HG03442 (cell line): Measurements from ENCODE around the gene PITPNC1.
"Not testable (repeated sequence)": the region's sequence is repeated elsewhere in the genome, so short reads cannot be mapped to it uniquely, and the experiment has no call there.

ENCODE experiments used
- ATAC-seq: cut with Tn5 transposase; IDR thresholded peaks from one replicate; pipeline ENCODE4 v1.9.1; 2021; ENCODE audit warnings: mild to moderate bottlenecking, moderate library complexity; ENCODE audit not compliant: unreplicated experiment

PITPNC1 gene

DNA sequence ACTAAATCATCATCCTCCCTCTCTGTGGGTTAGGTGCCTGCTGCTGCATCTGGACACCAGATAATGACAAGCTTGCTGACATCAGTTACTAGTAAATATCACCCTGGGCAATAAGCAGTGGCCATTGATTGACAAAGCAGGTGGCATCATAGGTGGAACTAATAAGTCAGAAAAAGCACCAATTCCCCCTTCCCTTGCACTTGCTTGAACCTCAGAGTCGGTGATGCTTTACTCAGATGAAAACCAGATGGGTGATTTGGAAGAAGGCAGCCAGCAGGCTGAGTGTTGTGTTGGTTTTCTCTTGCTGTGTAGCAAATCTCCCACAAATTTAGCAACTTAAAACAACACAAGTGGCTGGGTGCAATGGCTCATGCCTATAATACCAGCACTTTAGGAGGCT, 193.7 kb downstream of the PITPNC1 start:
- ATAC-seq: no peak

DNA sequence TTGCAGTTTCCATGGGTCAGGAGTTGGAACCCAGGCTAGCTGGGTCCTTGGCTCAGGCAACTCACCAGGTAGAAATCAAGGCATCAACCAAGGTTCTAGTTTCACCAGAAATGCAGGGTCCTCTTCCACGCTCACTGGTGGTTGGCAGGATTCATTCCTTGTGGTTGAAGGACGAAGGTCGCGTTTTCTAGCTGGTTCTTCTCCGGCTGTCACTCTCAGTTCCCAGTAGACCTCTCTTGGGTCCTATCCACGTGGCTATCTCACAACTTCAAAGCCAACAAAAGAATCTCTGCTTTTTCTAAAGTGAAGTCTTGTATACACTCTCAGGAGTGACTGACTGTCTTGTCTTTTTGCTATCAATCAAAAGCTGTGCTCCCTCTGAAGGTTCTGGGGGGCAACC, 194.4 kb downstream of the PITPNC1 start:
- no peak for ATAC-seq

DNA sequence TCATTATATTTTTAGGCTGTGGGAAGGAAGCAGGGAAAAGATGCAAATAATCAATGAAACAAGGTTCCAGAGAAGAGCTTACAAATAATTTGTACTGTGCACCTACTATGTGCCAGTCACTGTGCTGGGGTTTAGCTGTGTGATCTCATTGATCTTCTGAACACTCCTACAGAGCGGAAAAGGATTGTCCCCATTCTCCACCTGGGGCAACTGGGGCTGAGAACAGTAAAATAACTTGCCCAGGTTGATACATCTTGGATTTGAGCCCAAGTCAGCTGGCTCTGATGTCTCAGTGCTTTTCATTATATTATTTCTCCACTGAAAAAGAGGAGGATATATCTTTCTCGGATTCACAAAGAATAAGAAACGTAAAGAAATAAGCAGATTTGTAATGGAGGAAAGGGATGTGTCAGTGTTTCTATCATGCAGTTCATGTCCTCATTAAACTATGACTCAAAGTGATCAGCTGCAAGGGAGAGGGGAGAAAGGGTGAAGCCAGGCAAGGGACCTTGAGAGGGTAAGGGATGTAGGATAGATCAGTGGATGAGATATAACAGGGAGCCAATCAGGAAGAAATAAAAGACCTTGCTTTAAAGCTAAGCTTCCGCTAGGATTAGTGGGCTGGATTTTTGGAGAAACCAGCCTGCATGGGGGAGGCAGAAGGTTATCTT, 197.0 kb downstream of the PITPNC1 start:
- ATAC-seq: no peak

DNA sequence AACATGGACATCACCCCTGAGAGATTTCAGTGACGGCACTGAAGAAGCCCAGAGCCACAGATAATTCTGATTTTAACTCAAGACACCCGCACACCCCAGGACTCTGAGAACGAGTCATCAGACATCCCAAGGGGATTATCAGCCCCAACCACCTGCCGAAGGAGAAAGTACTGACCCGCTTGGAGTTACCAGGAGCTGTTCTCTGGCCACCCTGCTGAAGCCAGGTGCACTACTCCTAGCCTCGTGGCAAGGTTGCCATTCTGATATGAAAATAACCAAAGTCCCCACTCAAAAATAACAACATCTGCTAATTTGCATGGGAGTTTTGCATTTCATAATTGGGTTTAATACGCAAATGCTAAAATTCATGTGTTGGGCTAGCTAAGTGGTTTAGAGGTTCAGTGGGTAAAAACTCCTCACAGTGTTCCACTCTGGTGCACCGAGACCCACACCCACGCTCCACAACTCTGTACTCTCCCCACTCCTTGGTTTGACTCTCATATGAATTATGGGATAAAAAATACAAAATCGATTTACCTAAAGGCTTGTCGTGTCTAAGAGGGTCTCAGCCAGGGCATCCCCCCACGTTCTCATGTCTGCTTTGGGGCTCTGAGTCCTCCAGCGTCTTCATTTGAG, 197.7 kb downstream of the PITPNC1 start:
- peak; percentile 32 for ATAC-seq

DNA sequence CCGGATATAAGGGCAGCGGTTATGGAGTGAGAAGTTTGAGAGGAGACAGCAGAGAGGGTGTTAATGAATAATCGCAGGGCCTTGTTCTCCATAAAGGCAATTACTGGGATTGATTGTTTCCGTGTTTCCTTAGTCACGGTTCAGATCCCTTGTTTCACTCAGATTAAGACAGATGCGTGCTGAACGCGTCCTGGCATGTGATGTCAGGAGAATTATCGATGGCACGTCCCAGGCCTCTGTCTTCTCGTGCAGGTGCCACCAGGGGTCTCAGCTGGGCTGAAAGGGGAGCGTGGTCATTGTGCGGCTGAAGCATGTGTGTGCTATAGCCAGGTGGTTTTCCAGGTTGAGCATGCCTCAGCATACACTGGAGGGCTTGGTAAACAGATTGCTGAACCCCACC, 198.2 kb downstream of the PITPNC1 start:
- no peak for ATAC-seq

DNA sequence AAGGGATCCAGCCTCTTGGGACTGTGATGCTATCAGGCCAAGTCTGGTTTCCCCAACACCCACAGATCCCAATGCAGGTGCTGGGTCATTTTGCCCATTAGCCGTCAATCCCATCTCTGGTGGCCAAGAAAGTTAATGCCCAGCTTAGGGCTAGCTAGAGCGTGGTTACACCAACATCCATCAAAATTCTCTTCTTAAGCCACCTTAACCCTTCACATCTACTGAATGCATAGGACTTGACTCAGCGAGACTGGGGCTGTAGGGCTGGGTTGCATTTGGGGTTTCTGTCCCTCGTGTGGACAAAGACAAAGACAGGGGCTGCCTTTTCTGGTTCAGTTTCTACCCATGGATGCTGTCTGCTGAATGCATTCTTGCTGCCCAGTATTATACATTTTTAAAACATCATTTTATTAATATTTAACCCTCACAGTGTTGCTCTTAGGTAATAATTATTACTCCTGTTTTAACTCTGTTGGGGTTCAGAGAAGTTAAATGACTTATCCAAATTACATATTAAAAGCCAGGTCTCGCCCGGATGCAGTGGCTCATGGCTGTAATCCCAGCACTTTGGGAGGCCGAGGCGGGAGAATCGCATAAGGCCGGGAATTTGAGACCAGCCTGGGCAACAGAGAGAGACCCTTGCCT, 199.5 kb downstream of the PITPNC1 start:
- no peak for ATAC-seq

DNA sequence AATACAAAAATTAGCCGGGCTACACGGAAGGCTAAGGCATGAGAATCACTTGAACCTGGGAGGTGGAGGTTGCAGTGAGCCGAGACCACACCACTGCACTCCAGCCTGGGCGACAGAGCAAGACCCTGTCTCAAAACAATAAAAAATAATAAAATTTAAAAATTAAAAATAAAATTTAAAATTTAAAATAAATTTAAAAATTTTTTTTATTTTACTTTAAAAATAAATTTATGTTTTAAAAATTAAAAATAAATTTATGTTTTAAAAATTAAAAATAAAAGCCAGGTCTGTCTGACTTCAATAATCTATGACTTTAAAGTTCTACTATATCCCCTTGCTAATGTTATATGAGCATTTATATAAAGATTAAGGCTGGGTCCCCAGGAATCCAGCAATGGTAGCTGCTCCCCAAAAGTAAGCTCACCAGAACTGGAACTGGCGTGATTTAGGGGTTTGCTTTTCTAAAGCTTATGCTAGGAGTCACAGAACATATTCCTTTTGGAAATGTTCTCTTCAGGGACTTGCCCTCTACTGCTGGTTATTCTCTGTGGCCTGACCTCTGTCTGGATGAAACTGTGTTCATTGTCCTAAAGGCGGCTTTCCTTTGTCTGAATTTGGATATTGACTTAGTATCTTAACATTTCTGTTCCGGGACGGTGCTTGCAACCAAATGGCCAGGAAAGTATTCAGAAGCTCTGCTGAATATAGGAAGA, 200.5 kb downstream of the PITPNC1 start:
- ATAC-seq: no peak

DNA sequence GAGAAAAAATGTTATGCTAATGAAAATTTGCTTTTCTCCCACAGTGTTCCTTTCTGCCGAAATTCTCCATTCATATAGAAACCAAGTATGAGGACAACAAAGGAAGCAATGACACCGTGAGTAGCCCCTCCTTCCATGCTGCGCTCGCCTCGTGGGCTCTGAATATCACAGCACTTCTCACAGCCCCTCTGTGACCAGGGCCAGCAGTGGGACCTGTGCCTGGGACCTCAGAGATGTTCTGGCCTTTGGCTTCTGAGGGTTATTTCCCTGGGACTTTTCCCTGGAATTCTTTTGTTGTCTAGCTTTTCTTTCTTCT, 201.0 kb downstream of the PITPNC1 start:
- ATAC-seq: peak; percentile 31

DNA sequence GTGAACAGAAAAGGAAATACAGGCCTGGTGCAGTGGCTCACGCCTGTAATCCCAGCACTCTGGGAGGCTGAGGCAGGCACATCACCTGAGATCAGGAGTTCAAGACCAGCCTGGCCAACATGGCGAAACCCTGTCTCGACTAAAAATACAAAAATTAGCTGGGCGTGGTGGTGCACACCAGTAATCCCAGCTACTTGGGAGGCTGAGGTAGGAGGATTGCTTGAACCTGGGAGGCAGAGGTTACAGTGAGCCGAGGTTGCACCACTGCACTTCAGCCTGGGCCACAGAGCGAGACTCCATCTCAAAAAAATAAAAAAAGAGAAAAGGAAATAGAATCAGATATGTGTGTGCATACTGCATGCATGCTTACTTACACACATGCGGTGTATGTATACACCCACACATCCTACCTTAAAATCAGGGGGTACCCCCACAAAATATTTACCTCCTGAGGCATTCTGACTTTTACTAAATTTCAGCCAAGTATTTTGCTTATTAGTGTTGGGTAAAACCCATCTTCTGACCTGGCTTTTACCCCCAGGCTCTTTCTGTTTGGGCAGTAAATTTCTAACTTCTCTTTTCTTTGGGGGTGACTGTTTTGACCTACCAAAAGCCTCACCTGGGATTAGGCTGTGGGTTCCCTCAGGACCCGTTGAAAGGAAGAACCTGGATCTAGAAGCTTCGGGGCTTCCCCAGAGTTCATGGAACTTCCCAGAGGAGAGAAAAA, 201.8 kb downstream of the PITPNC1 start:
- ATAC-seq: not testable (repeated sequence)

DNA sequence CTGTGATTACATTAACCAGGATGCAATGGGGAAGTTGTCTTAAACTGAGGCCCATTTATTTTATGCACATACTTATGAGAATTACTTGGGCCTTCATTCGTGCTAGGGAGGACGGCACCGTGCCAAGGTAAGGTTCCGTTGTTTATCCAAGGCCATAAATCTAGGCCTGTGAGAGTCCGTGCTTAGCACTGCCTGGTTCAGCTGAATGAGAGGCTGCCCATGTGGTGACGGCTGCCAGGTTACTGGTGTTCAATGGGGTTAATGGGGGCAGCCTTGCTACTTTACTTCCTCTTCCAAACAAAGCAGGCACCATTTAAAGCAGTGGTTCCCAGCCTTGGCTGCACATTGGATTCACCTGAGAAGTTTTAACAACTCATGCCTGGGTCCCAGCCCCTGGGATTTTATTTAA, 205.6 kb downstream of the PITPNC1 start:
- no peak for ATAC-seq

DNA sequence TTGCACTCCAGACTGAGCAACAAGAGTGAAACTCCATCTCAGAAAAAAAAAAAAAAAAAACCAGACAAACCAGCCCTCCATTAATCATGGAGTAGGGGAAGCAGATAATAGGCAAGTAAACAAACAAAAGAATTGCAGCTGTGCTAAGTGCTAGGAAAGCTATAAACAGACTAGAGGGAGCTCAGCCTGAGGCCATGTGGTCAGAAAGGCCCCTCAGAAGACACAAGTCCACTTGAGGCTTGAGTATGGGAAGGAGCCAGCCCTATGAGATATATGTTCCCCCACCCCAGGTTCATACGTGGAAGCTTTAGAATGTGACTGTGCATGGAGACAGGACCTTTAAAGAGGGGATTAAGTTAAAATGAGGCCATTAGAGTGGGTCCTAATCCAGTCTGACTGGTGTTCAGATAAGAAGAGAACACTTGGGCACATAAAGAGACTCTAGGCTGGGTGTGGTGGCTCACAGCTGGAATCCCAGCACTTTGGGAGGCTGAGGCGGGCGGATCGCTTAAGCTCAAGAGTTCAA, 208.1 kb downstream of the PITPNC1 start:
- ATAC-seq: no peak

DNA sequence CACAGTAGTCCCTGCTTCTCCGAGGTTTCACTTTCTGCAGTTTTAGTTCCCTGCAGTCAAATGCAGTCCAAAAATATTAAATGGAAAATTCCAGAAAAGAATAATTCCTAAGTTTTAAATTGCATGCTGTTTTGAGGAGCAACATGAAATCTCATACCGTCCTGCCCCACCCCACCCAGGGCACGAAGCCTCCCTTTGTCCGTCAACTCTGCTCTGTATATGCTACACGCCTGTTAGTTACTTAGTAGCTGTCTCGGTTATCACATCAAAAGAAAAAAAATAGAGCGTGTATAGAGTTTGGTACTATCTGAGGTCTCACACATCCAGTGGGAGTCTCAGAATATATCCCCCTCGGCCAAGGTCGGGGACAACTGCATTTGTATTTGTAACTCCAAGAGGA, 211.2 kb downstream of the PITPNC1 start:
- ATAC-seq: no peak

DNA sequence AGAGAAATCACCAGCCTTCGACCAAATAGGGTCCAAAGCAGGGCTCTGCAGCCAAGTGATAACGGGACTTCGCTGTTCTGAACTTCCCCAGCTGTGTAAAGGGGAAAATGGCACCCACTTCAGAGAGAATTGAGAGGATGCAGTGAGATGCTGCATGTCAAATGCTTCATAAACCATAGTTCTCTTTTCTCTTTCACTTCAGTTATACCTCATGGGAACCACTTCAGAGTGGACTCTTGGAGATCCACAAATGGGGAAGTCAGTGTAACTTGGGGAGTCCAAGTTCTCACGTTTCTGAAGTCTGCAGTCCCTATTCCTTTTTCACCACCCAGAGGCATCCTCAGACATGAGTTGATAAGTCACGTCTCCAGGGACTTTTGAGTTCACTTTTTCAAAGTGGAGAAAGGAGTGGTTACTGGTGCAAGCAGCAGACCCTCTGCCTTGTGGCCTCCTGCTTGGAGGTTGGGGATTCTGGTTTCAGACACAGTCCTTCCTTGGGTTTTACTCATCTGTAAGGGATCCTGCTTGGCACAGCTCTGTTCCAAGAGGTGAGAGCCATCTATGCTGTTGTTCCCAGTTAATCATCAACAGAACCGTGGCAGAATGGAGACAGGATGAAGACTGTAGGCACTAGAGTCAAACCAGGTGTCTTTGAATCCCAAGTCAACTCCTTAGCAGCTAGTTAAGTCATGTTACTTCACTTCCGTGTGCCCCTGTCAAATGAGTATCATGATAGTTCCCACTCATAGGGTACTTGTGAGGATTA, 217.2 kb downstream of the PITPNC1 start:
- ATAC-seq: peak; percentile 52

DNA sequence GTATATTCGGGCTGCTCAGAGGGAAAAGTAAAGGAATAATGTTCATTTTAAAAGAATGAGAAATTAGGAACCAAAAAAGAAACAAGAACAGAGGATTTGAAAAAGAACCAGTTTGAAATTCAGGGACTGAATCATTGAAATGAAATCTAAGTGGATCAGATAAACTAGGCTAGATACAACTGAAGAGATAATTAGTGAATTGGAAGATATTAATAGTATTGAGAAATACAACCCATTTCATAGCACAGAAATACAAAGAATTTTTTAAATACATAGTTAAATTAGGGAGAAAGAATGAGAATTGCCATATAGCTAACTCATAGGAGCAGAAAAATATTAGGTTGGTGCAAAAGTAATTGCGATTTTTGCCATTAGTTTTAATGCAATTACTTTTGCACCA, 223.3 kb downstream of the PITPNC1 start:
- no peak for ATAC-seq

DNA sequence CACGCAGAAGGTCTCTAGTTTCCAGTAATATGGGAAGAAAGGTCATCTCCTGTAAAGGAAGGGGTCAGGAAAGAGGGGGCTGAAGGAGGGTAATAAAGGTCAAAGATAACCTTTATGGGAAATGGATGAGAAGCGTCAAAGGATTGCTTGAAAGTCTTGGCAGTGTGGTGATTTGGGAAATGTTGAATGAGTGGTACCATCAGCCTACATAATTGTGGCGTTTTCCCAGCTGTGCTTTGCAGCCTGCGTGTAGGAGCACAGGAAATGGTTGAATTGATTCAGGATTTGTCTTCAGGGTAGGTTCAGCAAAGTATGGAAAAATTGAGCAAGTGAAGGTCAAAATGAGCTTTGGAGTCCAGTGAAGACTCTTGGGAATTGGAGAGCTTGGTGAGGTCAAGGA, 224.8 kb downstream of the PITPNC1 start:
- no peak for ATAC-seq

DNA sequence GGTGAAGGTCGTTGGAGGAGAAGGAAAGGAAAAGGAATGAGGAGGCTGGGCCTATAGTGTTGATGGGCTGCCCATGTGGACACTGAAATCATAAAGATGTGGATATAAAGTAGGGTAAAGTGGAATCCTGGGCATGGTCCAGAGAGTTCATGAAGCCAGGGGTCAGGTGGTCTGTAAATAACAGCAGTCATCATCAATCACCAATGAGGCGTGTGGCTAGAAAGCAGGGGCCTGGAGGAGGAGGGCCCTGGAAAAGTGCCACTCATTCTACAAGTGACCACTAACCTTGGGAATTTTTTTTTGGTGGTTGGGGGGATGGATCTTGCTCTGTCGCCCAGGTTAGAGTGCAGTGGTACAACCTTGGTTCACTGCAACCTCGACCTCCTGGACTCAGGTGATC, 225.4 kb downstream of the PITPNC1 start:
- no peak for ATAC-seq

DNA sequence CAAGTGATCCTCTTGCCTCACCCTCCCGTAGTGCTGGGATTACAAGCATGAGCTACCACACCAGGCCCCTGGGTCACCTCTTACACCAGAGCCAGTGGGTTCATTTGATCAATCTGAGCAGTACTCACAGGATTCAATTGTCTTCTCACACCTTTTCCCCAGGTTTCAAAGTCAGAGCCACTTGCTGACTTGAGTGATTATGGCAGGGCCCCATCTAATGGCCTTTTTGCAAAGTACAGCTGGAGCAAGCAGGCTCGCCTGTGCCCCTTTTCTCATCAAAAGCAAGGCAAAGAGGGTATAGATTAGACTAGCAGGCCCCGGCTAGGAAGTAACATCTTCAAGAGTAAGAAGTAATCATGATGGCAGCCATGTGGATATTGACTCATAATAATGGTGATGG, 225.9 kb downstream of the PITPNC1 start:
- ATAC-seq: peak; percentile 57

DNA sequence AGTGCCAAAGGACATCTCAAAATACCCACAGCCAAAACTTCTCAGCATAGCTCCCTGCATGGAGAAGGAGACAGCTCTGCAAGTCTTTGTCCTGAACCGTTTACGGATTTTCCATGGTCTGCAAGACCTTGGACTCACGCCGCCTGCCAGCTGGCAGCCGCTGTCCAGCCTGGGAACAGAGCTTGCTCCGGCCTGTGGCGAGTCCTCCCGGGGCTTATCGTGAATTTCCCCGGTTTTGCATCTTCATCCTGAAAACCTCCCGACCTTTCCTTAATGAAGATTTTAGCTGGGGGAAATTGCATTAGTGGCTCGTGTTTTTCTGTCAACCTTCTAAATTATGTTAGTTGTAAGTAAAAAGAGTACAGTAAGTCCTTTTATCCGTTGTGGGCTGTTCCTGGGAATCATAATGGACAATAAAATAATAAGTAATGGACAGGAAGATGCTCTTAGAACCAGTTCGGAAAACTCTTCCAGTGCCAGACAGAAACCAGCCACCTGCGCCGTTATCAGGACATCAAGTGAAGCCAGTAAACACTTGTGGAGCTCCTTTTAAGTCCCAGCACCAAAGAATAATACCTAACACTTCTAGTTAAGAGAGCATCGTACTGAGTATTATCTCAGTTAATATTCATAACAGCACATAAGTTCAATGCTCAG, 228.3 kb downstream of the PITPNC1 start:
- no peak for ATAC-seq

DNA sequence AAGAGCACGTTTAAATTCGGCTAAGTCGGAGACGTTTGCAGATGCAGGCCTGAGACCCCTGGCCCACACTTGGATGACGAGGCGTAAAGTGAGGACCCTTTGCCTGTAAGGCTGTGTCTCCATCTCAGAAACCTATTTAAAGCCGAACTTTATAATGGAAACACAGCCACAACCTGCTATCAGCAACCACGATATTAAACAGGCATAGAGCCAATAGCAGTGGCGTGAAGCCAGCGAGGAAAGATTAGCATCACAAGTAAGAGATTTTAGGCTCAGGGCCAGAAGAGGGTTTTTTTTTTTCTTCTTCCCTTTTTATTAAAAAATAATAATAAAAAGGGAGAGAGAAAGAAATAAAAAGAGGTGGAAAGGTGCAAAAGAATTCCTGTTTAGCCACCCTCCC, 229.4 kb downstream of the PITPNC1 start:
- no peak for ATAC-seq
